Neural cell (in vitro differentiated cells): ENCODE data around the gene ZMYM1. TPM values are rescaled to one million over a fixed set of nuclear protein-coding genes. Genes with fewer than 3 reads are reported as not detected.

Experiments used
- H2AFZ ChIP-seq: fragments of 200-600, 300-800 bp; sonication (generic), shearing (Covaris generic); 2 replicates; pipeline ENCODE4 v1.6.0; 2014; ENCODE audit warnings: low read depth, mild to moderate bottlenecking, antibody characterized with exemption, low read length, moderate library complexity
- H3F3A ChIP-seq: fragments of 200-600 bp; shearing (Covaris generic); 2 replicates; pipeline ENCODE4 v1.6.1; 2016; ENCODE audit warnings: mild to moderate bottlenecking, moderate library complexity, mixed read lengths, antibody characterized with exemption, low read length; ENCODE audit not compliant: insufficient read depth, poor library complexity, severe bottlenecking
- H3K27ac ChIP-seq: fragments of 200-600, 300-800 bp; sonication (generic), shearing (Covaris generic); 2 replicates; pipeline ENCODE4 v1.5.1; 2014; ENCODE audit warnings: mild to moderate bottlenecking, low read length, moderate library complexity
- H3K27me3 ChIP-seq: fragments of 300-800, 200-600 bp; sonication (generic), shearing (Covaris generic); 2 replicates; pipeline ENCODE4 v1.6.0; 2014; ENCODE audit warnings: mild to moderate bottlenecking, low read depth, low read length, moderate library complexity; ENCODE audit not compliant: insufficient read depth
- H3K36me3 ChIP-seq: fragments of 300-800, 200-600 bp; sonication (generic), shearing (Covaris generic); 2 replicates; pipeline ENCODE4 v1.5.1; 2014; ENCODE audit warnings: mild to moderate bottlenecking, antibody characterized with exemption, low read length, moderate library complexity; ENCODE audit not compliant: insufficient read depth
- H3K4me2 ChIP-seq: fragments of 300-800, 200-600 bp; sonication (generic), shearing (Covaris generic); 2 replicates; pipeline ENCODE4 v1.6.0; 2014; ENCODE audit warnings: mild to moderate bottlenecking, low read length
- H3K4me3 ChIP-seq: fragments of 300-800, 200-600 bp; sonication (generic), shearing (Covaris generic); 2 replicates; pipeline ENCODE4 v1.5.1; 2014; ENCODE audit warnings: mild to moderate bottlenecking, low read length, moderate library complexity
- H3K79me2 ChIP-seq: fragments of 200-600 bp; shearing (Covaris generic); replicated peaks from 2 replicates; pipeline ENCODE4 v1.6.0; 2014; ENCODE audit warnings: mild to moderate bottlenecking, low read length, moderate library complexity; ENCODE audit not compliant: insufficient read depth
- H3K9ac ChIP-seq: fragments of 300-800, 200-600 bp; sonication (generic), shearing (Covaris generic); 2 replicates; pipeline ENCODE4 v1.6.1; 2016; ENCODE audit warnings: mild to moderate bottlenecking, low read length, mixed read lengths
- H3K9me2 ChIP-seq: fragments of 200-600 bp; shearing (Covaris generic); 2 replicates; pipeline ENCODE4 v1.6.1; 2016; ENCODE audit warnings: mild to moderate bottlenecking, low read length, mixed read lengths; ENCODE audit not compliant: insufficient read depth
- H3K9me3 ChIP-seq: fragments of 200-600, 300-800 bp; sonication (generic), shearing (Covaris generic); 2 replicates; pipeline ENCODE4 v1.6.1; 2016; ENCODE audit warnings: mild to moderate bottlenecking, mixed run types, low read length, moderate library complexity, mixed read lengths
- H4K20me1 ChIP-seq: fragments of 200-600 bp; shearing (Covaris generic); 2 replicates; pipeline ENCODE4 v1.6.1; 2016; ENCODE audit warnings: mild to moderate bottlenecking, mixed run types; ENCODE audit not compliant: insufficient read depth
- EP300 ChIP-seq: fragments of 450-650 bp; conservative IDR thresholded peaks from 2 replicates; pipeline ENCODE4 v1.6.1; 2014; ENCODE audit warnings: antibody characterized with exemption, mild to moderate bottlenecking, moderate library complexity; ENCODE audit not compliant: poor library complexity, severe bottlenecking
- EZH2 ChIP-seq: fragments of 200-600, 300-800 bp; shearing (Covaris generic), sonication (generic); IDR thresholded peaks from 2 replicates; pipeline ENCODE4 v1.6.1; 2014; ENCODE audit warnings: antibody characterized with exemption, low read length, borderline replicate concordance, mild to moderate bottlenecking; ENCODE audit not compliant: insufficient read depth, poor library complexity, severe bottlenecking
- MXI1 ChIP-seq: fragments of 450-650 bp; conservative IDR thresholded peaks from 2 replicates; pipeline ENCODE4 v1.6.1; 2014; ENCODE audit warnings: antibody characterized with exemption, mild to moderate bottlenecking; ENCODE audit not compliant: poor library complexity, severe bottlenecking
- POLR2AphosphoS5 ChIP-seq: IDR thresholded peaks from 2 replicates; pipeline ENCODE4 v1.6.1; 2012
- RAD21 ChIP-seq: fragments of 450-650 bp; conservative IDR thresholded peaks from 2 replicates; pipeline ENCODE4 v1.6.1; 2014; ENCODE audit warnings: antibody characterized with exemption, mild to moderate bottlenecking, moderate library complexity
- SMC3 ChIP-seq: fragments of 450-650 bp; conservative IDR thresholded peaks from 2 replicates; pipeline ENCODE4 v1.6.1; 2014; ENCODE audit warnings: antibody characterized with exemption, mild to moderate bottlenecking, moderate library complexity; ENCODE audit not compliant: poor library complexity
- TAF1 ChIP-seq: IDR thresholded peaks from 2 replicates; pipeline ENCODE4 v1.6.1; 2012; ENCODE audit warnings: low read depth
- polyA plus RNA-seq: library from polyadenylated mRNA; depleted of rRNA; stranded (reverse); fragments of >200 nt; gene quantifications from 2 replicates; pipeline ENCODE4 v1.2.3, GENCODE V29; 2014
- TF ChIP-seq, protein P1 (sequence below): fragments of 450-650 bp; IDR thresholded peaks from 2 replicates; pipeline ENCODE4 v1.5.1; 2014; ENCODE audit warnings: antibody characterized with exemption, mild to moderate bottlenecking, moderate library complexity; ENCODE audit not compliant: poor library complexity, severe bottlenecking
- TF ChIP-seq, protein P2 (sequence below): IDR thresholded peaks from 2 replicates; pipeline ENCODE4 v1.6.1; 2012; ENCODE audit warnings: borderline replicate concordance

ZMYM1 gene
- polyA plus RNA-seq, 1 donor from 2014 or later: 14.1 TPM

DNA sequence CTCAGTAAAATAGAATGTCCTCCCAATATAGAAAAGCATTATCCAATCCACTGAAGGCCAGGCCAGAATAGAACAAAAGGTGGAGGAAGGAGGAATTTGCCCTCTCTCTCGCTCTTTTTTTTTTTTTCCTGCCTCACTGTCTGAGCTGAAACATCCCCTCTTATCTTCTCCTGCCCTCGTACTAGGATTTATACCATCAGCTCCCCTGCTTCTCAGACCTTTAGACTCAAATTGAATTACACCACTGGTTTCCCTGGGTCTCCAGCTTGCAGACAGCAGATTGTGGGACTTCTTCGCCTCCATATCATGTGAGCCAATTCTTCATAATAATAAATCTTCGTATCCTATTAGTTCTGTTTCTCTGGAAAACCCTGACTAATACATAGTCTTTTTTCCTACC, 42.6 kb upstream of the ZMYM1 start:
- H3K9me3 ChIP-seq: peaks cover 8% of the 10 kb centered on the region
- H3K9ac ChIP-seq: no peak overlapping the region
- H3K36me3 ChIP-seq: no peaks in the 10 kb centered on the region
- TF ChIP-seq RAD21: no peak
- no peak for TF ChIP-seq POLR2AphosphoS5
- TF ChIP-seq MXI1: no peak
- no peak for TF ChIP-seq SMC3
- TF ChIP-seq, protein P1, sequence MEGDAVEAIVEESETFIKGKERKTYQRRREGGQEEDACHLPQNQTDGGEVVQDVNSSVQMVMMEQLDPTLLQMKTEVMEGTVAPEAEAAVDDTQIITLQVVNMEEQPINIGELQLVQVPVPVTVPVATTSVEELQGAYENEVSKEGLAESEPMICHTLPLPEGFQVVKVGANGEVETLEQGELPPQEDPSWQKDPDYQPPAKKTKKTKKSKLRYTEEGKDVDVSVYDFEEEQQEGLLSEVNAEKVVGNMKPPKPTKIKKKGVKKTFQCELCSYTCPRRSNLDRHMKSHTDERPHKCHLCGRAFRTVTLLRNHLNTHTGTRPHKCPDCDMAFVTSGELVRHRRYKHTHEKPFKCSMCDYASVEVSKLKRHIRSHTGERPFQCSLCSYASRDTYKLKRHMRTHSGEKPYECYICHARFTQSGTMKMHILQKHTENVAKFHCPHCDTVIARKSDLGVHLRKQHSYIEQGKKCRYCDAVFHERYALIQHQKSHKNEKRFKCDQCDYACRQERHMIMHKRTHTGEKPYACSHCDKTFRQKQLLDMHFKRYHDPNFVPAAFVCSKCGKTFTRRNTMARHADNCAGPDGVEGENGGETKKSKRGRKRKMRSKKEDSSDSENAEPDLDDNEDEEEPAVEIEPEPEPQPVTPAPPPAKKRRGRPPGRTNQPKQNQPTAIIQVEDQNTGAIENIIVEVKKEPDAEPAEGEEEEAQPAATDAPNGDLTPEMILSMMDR: no peak
- TF ChIP-seq EP300: no peak
- no peak for TF ChIP-seq EZH2
- TF ChIP-seq, protein P2, sequence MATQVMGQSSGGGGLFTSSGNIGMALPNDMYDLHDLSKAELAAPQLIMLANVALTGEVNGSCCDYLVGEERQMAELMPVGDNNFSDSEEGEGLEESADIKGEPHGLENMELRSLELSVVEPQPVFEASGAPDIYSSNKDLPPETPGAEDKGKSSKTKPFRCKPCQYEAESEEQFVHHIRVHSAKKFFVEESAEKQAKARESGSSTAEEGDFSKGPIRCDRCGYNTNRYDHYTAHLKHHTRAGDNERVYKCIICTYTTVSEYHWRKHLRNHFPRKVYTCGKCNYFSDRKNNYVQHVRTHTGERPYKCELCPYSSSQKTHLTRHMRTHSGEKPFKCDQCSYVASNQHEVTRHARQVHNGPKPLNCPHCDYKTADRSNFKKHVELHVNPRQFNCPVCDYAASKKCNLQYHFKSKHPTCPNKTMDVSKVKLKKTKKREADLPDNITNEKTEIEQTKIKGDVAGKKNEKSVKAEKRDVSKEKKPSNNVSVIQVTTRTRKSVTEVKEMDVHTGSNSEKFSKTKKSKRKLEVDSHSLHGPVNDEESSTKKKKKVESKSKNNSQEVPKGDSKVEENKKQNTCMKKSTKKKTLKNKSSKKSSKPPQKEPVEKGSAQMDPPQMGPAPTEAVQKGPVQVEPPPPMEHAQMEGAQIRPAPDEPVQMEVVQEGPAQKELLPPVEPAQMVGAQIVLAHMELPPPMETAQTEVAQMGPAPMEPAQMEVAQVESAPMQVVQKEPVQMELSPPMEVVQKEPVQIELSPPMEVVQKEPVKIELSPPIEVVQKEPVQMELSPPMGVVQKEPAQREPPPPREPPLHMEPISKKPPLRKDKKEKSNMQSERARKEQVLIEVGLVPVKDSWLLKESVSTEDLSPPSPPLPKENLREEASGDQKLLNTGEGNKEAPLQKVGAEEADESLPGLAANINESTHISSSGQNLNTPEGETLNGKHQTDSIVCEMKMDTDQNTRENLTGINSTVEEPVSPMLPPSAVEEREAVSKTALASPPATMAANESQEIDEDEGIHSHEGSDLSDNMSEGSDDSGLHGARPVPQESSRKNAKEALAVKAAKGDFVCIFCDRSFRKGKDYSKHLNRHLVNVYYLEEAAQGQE: no peak
- no peak for TF ChIP-seq TAF1
- no peaks in the 10 kb centered on the region for H3K79me2 ChIP-seq
- H3K9me2 ChIP-seq: no peaks in the 10 kb centered on the region
- H3K4me2 ChIP-seq: no peak overlapping the region
- no peak overlapping the region for H3K27ac ChIP-seq
- H3K4me3 ChIP-seq: no peak overlapping the region
- H2AFZ ChIP-seq: no peak overlapping the region
- no peaks in the 10 kb centered on the region for H4K20me1 ChIP-seq
- no peaks in the 10 kb centered on the region for H3F3A ChIP-seq
- no peaks in the 10 kb centered on the region for H3K27me3 ChIP-seq

DNA sequence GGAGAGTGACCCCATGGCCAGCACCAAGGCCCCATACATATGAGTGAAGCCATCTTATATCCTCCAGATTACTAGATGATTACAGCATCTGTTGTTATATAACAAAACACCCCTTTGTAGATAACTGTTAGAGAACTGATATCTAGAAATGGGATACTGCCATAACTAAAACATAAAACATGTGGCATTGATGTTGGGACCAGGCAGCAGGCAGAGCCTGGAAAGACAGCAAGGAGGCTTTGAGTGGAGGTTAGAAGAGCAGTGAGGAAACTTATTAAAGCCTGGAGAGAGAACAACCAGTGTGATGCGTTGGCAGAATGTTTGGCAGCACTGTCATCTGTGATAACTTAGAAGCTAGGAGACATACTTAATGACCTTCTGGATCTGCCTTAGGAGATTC, 42.0 kb upstream of the ZMYM1 start:
- H3K9me2 ChIP-seq: no peaks in the 10 kb centered on the region
- H3K9me3 ChIP-seq: peaks cover 8% of the 10 kb centered on the region
- H3K36me3 ChIP-seq: no peaks in the 10 kb centered on the region
- no peaks in the 10 kb centered on the region for H3F3A ChIP-seq
- no peak overlapping the region for H3K4me2 ChIP-seq
- H3K9ac ChIP-seq: no peak overlapping the region
- no peak for TF ChIP-seq SMC3
- TF ChIP-seq, protein P1: no peak
- no peak for TF ChIP-seq TAF1
- H3K4me3 ChIP-seq: no peak overlapping the region
- no peaks in the 10 kb centered on the region for H3K27me3 ChIP-seq
- H2AFZ ChIP-seq: no peak overlapping the region
- H4K20me1 ChIP-seq: no peaks in the 10 kb centered on the region
- no peaks in the 10 kb centered on the region for H3K79me2 ChIP-seq
- H3K27ac ChIP-seq: no peak overlapping the region
